ENCODE results near the gene ABHD12B.
"Not testable (repeated sequence)": the region's sequence is repeated elsewhere in the genome, so short reads cannot be mapped to it uniquely, and the experiment has no call there.

Gene ABHD12B

DNA sequence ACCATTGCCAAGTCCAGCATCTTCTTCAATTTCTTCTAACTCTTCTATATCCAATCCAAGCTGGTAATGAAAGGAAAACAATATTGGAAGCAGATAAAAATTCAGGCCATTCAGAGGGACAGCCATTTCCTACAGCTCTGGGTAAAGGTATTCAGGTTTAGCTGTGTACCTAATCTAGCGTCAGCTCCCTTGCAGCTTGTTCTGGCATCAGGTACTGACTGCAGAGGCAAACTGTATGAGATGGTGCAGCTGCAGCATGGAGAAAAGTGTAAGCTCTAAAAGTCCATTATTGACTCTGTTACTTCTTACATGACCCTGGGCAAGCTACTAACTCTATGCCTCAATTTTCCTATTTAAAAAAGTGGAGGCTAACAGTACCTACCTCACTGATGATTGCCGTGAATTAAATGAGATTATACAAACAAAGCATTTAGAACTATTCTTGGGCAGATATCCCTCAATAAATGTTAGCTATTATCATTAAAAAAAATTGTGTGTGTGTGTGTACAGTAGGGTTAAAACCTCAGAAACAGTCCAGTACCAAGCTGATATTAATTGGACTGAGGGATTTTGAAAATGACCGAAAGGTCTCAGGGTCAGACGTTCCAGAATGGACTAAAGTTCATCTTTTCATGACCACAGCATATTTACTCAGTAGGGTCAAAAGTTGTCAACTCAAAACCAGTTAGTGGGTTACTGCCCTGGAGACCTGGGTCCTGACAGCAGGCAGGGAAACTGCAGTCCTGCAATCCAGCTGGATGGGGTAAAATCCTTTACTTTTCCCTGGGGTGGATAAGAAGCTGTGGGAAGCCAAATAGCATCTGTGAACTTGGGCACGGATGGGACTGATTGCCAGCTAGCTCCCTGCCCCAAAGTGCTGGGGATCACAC lies 63.5 kb downstream of the ABHD12B start:
- no peak for DNase-seq (ENCODE audit: low read depth, low spot score)

DNA sequence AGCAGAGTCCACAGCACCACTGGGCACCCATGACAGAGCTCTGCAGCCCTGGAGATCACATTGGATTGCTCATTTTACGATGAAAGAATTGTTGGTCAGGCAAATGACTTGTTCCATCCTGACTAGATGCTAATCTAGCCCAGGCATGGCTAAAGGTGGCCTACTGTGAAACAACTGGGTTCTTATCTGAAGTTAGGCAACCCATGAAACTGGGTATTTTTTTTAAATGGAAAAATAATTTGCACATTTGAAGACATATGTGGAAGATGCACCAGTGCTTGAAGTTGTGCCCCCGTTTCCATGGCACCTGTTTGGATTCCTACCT lies 64.1 kb downstream of the ABHD12B start:
- no peak for DNase-seq (ENCODE audit: low read depth, low spot score)

DNA sequence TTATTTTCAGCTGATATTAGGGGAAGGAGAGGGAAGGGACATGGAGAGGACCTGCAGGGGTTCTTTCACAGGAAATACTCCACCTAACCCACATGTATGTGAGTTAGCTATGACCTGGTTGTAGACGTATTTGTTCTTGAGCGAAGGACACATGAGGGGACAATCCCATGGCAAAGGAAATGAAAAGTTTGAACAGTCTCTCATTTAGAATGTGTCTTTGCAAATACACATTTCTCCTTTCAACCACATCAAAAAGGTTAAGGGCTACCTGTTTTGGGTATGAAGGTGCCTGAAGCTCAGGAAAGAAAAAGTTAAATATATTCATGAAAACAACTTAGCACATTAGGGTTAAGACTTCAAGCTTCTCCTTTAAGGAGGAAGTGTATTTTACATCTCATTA lies 65.0 kb downstream of the ABHD12B start:
- no peak for DNase-seq (ENCODE audit: low read depth, low spot score)

DNA sequence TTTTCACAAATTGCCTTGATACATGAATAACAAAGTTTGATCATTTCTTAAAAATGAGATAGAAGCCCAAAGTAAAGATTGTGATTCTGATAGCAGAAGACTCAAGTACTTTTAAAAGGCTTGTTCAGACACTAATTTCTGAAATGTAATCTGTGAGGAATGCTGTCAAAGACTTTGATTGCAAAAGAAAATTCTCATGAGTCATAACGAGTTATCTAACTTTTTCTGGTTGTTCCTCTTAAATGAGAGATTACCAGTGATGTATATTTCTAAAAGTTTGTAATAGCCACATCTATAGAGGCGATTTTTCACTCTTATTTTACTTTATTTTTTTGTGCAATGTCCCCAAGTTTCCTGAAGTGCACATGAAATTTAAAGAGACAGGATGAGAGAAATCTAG lies 65.5 kb downstream of the ABHD12B start:
- DNase-seq (ENCODE audit: low read depth, low spot score): no peak

DNA sequence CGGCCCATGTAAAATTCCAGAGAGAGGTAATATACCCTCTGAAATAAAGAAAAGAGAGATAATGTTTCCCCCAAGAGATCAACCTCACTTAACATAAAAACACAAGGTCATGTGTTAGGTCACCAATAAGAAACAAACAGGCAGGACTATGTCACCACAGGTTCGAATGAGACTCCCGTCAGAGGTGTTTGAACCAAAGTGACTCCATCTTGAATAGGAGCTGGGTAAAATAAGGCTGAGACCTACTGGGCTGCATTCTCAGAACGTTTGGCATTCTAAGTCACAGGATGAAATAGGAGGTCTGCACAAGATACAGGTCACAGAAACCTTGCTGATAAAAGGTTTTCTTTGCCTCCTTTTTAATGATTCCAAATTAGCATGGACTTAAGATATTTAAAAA lies 65.9 kb downstream of the ABHD12B start:
- no peak for DNase-seq (ENCODE audit: low read depth, low spot score)

DNA sequence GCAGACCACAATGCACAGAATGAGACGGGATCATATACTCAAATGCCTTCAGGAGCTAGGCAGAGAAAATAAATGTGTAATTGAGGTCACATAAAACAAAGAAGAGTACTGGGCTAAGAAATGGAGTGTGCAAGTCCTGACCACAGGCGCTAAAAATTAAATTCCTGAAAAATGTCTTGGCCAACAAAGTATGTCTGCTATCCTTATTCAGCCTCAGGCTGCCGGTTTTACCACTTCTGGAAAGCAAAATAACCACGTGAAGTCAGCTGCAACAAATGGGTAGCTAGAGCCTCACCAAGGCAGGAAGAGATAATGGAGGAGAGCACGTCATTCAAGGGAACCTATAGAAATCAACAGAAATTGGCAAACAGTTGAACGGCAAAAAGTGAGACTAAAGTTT lies 69.3 kb downstream of the ABHD12B start:
- no peak for DNase-seq (ENCODE audit: low read depth, low spot score)

DNA sequence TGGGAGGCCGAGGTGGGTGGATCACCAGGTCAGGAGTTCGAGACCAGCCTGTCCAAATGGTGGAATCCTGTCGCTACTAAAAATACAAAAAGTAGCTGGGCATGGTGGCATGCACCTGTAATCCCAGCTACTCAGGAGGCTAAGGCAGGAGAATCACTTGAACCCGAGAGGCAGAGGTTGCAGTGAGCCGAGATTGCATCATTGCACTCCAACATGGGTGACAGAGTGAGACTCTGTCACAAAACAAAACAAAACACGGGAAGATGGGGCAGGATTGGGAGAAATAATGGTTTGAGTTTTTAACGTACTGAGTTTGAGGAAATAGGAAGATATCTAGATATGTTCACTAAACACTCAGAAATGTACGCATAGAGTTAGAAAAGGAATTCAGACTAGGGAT lies 69.8 kb downstream of the ABHD12B start:
- DNase-seq (ENCODE audit: low read depth, low spot score): not testable (repeated sequence)

DNA sequence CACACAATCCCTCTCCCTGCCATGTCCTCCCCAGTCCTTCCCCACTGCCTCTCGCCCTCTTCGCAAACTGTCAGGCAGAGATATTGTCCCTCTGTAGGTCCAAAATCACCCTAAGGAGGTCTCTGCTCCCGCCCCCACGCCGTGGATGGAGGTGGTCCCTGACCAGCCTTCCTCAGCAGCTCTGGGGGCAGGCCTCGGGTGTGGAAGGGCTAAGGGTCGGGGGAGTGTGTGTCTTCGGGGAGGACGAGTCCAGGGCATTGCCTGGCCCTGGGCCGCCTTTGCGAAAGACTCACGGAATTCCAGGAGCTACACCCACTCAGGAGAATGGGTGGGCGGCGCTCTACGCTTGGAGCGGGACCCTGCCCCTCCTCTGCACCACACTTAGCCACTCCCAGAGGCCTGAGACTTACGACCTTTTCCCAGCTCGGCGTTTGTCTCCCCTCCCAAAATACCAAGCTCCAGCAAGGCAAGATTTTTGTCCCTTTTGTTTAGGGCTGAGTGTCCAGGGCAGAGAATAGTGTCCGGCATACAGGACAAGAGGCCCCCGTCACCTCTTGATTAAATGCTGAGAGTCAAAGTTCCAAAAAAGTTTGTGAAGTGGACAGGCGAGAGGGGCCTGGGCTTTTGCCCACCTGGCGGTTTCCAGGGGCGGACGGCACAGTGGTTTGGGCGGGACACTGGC lies 71.5 kb downstream of the ABHD12B start:
- DNase-seq (ENCODE audit: low read depth, low spot score): no peak

DNA sequence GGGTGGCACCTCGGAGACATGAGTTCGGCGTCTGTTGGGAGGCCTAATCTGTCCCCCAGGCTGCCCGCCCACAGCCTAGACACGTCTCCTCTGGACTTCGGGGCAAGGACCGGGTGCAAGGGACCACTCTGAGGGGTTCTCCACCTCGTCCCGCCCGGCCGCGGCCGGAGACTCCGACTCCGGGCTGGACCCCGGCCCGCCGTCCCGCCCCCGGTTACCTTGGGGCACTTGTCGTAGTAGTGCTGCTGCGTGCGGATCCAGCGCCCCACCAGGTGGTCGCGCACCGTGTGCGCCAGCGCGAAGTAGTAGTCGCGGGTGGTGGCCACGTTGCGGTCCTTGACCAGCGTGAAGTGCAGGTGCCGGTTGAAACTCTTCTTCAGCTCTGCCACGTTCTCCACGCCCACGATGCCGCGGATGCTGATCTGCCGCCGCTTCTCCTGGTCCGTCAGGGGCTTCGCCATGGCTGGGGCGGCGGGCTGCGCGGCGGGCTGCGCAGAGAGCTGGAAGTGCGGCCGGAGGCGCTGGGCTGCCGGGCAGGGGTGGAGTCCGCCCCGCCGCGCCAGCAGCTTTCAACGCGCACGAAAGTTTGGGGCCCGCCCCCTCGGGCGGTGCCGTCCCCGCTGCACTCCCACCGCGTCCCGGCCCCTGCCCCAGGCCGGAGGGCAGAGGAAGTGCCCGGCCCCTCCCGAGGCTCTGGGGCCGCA lies 72.2 kb downstream of the ABHD12B start, which contains the start of gene PYGL:
Gene PYGL (minus strand): TSS at position 541 of the 704 bp plus-strand sequence. CDS start 80 bp downstream, at position 461.
- DNase-seq (ENCODE audit: low read depth, low spot score): no peak

DNA sequence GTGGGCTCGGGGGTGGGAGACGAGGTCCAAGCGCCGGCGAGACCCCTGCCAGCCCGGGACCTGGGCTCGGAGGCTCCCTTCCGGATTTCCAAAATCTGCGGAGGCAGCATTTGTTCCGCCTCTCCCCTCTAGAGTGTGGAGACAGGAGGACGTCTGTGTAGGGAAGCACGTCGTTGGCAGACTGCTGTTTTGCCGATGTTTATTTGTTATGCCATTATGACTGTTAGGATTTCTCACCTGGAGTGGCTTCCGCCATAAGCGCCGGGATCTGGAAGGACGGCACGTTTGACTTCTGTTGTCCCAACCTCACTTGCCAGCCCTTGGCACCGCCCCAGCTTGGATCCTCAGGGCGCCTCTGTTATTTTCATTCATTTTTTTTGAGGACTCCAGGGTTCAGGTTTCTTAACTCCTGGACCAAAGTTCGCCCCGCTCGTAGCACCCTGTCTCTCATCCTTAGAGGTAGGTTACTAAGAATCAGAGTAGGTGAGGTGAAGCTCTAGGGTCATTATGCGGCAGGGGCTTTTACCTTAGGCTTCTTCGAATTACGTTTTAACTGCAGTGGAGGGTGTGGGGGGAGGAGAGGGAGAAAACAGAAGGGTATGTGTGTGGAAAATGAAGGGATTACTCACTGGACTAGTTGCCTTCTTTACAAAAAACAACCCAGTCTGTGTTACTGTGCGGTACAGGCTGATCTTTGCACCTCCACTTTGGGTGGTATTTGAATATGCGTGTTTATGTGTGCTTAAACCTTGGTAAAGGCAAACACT lies 73.0 kb downstream of the ABHD12B start:
- DNase-seq (ENCODE audit: low read depth, low spot score): no peak

DNA sequence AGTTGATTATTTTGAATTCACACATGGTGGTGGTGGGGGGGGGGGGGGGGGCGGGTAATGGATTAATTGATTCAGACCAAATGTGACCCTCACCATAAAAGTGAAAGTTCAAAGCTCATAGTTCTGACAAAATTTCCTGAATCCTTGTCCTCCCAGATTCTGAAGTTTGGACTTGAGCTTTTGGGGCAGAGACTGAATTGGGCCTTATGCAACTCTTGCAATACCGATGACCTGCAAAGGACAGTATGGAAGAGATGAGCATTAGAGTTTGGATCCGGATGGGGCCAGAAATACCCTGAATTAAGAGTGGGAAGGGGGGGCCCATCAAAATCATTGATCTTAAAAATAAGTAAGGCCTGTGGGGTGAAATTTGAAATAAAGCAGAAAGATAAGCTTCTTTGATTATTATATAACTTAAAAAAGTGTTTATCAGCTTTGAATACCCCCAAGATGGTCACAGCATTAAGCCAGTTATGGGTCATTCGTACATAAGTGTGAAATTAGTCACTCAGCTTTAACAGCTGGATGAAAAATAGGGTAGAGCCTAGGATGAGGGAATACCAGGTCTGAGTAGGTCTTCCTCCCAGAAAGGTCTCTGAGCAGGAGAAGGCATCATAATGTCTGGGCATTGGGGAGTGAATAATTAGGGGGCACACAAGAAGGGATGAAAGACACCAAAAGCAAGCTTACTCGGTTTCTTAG lies 74.5 kb downstream of the ABHD12B start:
- no peak for DNase-seq (ENCODE audit: low read depth, low spot score)

DNA sequence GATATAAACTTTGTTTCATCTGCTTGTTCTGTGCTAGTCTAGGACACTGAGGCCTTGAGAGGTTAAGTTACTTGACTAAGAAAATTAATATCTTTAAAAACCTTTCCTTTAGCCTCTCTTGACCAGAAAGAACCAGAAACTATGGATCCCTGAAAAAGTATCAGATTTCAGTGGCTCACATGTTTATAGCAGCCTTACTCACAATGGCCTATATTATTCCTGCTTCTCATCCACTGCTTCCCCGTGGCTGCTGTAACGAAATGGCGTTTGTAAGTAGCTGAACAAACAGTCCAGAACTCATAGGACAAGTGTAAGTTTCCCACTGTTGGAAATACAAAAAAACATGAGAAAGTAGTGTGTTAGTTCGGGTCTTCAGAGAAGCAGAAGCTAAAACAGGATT lies 75.6 kb downstream of the ABHD12B start:
- no peak for DNase-seq (ENCODE audit: low read depth, low spot score)

DNA sequence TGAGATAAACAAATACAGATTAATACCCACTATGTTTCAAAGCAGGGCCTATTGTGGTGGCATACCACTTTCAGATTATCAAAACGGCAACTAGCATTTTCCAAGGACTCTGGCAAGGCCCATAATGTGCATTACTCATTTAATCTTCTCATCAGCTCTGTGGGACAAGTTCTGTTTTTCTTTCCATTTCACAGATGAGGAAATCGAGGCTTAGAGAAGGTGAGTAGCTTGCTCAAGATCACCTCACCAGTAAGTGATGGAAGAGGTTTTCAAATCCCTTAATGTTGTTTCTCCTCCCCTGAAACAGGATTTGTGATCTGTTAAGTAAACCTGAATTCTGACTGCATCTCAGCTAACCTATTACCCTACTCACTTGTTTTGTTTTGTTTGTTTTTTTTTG lies 76.4 kb downstream of the ABHD12B start:
- DNase-seq (ENCODE audit: low read depth, low spot score): no peak

DNA sequence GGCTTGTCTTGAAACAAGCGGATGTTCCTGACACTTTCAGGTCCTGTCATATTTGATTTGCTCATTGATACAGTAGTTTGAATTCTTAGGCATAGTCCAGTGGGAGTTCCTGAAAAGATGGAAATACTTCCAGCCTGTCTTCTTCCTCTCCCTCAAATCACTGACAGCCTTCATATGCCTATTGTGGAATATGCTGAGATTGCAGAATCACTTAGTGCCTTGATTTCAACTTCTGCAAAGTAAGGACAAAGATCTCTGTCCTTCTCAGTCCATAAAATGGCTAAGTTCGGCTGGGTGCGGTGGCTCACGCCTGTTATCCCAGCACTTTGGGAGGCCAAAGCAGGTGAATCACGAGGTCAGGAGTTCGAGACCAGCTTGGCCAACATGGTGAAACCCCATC lies 79.2 kb downstream of the ABHD12B start:
- DNase-seq (ENCODE audit: low read depth, low spot score): no peak

DNA sequence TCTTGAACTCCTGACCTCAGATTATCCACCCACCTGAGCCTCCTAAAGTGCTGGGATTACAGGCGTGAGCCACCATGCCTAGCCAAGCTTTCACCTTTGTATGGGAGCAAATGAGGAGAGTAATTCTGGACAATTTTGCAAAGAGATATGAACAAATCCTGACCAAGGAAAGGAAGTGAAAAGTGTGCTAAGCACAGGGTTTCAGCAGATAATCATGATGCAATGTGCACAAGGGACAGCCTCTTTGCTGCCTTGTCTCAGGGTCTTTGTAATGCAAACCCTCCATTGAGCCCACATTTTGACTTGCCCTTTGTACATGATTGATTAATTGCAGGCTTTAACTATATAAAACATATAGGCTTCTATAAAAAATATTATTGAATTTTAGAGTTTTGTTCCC lies 81.6 kb downstream of the ABHD12B start:
- DNase-seq (ENCODE audit: low read depth, low spot score): no peak

All from smooth muscle cell of the brain vasculature (primary cell).